Umbilical cord (tissue), 2 donors: ENCODE results near the gene CRHR1. TPM values are rescaled to one million over a fixed set of nuclear protein-coding genes. Genes with fewer than 3 reads are reported as not detected.

Experiments
- DNase-seq: peaks from one replicate; pipeline ENCODE4 v3.0.0-alpha.2; 2015; ENCODE audit warnings: low spot score
- total RNA-seq: library from RNA; depleted of rRNA; stranded (reverse); fragments of >200 nt; gene quantifications from one replicate; pipeline ENCODE4 v1.2.3, GENCODE V29; 2014; ENCODE audit warnings: low replicate concordance; ENCODE audit not compliant: insufficient read depth

CRHR1 gene
- total RNA-seq, 1 donor from 2014 or later, result 3.9 TPM

DNA sequence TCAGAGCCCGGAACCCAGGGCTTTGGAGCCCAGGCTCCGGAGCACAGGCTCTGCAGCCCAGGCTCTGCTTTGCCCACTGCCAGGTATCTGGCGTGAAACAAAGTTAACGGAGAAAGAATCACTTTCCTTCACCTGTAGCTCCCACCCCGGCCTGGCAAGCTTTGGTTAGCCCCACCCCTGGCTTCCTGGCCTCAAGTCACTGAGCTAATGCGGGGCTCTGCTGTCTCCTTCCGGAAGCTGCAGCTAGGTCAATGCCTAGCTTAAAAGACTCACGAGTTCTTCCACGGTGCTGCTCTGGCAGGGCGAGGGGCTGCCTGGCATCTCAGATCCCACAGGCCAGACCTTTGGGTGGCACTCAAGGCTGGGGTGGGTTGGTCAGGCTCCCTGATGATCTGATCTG, 39.5 kb downstream of the CRHR1 start:
- DNase-seq, result no peak

- DNase-seq, result no peak
Measured at GRCh38 chr17:45824475-45824874, 40.4 kb downstream of the CRHR1 start.

DNA sequence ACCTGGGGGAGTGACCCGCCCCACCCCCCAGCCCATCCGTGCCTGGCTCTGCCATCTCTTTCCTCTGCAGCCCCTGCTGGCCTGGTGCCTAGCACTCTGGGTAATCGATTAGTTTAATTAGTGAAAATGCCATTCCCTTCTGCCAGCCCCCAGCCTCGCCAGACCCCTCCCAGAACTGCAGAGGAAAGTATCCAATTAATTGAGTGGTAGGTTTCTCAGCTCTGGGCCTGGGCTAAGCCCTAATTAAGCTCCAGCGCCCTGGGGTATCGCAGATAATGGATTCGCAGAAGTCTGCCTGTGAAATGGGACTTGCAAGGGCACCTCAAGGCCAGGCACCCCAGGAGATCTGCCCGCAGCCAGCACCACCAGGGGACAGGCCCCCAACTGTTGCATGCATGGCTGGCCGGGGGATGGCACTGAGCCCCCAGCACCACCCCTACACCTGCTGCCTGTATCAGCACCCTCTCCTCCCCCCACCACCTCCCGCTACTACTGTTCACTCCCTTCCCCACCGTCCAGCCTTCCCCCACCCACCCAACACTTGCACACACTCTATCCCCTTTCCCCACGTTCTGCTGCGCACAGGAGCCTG, 40.9 kb downstream of the CRHR1 start:
- no peak for DNase-seq

DNA sequence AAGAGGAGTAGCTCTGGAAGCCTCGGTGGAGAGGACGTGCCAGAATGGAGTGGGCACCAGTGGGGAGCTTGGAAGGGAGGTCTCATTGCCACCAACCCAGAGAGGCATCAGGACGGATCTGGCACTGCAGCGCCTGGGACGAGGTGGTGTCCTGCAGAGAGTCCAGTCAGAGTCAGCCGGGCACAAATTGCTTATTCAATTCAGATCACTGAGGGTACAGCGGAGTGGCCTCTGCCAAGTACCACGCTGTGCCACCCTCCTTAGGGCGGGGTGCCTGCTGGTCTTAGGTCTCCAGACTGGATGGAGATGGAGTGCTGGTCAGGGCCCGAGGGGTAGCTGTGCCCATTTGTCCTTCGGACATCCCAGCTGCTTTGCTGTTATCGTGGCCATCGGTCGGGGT, 41.7 kb downstream of the CRHR1 start:
- DNase-seq, result no peak

GRCh38 chr17:45826919-45827588, 42.9 kb downstream of the CRHR1 start:
- no peak for DNase-seq

DNA sequence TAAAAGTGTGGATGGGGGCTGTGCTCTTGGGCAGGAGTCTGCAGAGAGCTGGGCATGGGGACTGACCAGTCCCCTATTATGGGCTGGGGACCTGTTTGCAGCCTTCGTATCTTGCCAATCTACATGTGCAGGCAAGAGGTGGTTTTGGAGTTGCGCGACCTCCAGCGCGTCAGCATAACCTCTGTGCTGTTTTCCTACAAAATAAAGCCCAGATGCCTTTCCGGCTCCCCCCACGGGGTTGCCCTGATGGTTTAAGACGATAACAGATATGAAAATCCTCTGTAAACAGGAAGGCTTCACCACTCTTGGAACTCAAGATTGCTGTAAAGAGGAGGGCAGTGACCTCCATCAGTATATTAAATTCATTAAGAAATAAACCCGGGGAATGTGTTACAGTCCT, 44.1 kb downstream of the CRHR1 start:
- DNase-seq, result no peak

DNA sequence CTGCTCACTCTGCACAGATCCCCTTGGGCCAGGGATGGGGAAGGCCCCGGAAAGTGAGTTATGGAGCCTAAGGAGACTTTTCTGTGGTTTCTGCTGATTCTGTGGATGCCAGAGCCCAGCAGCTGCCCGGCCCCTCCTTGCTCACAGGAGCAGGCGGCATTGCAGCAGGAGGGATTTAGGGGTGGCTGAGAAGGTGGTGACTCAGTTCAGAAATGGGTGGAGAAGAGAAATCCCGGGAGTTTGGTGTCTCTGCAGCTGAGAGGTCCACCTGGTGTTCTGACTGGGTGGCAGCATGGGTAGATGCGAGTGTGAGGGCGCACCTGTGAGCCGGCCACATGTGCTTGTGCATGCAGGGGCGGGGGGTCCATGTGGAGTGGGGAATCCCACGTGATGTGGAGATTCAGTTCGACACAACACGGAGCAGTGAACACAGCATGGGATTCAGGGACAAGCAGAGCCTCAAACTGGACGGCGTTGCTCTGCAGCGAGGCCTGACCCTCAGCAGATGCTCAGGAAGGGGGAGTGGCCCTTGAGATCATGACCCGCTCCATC, 44.5 kb downstream of the CRHR1 start:
- DNase-seq, result peak; percentile 88

GRCh38 chr17:45833920-45834319, 49.8 kb downstream of the CRHR1 start:
- no peak for DNase-seq

- DNase-seq, result no peak
Measured at GRCh38 chr17:45834471-45835396, 50.6 kb downstream of the CRHR1 start.

- DNase-seq, result no peak
Measured at GRCh38 chr17:45835481-45835880, 51.4 kb downstream of the CRHR1 start.

DNA sequence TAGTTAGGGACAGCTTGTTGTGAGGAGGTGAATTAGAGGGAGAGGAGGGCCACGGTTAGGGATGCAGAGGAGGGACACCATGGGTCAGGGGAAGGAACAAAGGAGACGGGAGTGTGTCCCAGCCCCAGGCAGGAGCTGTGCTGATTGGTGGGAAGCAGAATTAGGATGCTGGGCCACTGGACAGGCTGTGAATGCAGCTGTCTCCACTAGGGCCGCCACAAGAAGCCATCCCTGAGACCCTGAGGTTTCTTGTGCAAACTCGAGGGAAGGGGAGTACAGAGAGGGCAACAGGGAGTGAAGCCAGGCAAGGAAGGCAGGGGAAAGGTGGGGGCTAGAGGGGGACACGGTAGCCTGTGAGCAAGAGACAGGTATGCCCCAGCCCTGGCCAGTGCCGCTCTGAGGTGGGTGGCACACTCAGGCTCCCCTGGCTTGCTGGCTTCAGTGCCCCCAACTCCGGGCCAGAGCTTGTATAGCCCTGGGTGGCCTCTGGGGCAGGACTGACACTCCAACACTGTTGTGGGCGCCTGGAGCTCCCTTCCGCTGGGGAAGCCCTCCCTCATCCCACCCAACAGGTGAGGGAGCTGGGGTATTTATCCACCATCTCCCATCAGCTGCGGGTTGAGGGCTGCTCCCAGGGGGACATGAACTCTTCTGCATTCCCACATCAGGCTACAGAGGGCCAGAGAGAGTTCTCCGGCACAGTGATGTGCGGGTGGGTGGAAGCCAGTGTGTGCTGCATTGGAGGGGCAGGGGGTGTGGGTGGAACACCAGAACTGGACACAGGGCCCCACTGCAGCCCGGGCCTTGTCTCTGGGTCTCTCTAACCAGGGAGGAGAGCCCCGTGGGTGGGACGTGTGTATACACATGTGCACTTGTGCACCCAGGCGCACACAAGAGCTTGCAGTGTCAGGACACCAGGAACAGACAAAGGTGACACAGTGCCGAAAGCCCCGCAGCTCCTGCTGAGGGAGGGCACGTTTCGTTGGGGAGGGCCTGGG, 52.2 kb downstream of the CRHR1 start:
- no peak for DNase-seq

DNA sequence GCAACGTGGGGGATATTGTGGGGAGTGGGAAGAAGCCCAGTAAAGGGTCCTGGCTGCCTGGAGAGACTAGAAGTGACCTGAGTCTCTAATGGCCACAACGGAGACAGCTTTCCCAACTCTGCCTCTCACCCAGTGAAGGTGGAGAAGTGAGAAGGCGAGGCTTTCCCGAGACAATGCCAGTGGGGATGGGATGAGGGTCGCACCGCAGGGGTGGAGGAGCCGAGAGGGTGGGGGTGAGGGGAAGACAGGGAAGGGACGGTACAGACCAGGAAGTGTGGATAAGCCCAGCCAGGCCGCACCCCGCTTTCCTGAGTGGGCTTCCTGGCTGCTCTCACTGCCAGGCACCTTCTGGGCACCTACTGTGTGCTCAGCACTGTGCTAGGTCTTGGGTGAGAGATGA, 53.1 kb downstream of the CRHR1 start:
- no peak for DNase-seq

- DNase-seq, result no peak
Measured at GRCh38 chr17:45837603-45838002, 53.5 kb downstream of the CRHR1 start.

DNA sequence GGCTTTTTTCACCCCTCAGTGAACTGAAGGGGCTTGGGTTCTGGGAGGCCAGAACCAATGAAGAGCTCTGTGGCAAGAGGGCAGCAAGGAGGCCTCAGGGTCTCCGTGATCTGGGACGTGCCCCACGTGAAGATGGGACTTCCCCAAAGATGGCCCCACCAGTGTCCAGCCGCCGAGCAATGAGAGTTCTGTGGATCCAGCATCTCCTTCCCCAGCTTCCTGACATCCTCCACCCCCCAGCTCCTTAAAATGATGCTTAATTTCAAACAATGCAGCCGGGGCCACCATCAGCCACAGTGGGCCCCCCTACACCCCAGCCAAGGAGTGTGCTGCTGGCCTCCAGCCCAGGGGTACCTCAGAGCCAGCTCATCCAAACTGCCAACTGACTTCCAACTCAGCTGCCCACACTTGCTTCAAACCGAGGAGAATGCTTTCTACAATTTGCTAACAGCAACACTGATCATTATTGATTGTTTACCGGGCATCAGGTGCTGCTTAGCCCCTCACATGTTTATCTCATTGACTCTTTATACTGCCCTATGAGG, 54.7 kb downstream of the CRHR1 start:
- no peak for DNase-seq

GRCh38 chr17:45839442-45839841, 55.3 kb downstream of the CRHR1 start:
- DNase-seq, result no peak

DNA sequence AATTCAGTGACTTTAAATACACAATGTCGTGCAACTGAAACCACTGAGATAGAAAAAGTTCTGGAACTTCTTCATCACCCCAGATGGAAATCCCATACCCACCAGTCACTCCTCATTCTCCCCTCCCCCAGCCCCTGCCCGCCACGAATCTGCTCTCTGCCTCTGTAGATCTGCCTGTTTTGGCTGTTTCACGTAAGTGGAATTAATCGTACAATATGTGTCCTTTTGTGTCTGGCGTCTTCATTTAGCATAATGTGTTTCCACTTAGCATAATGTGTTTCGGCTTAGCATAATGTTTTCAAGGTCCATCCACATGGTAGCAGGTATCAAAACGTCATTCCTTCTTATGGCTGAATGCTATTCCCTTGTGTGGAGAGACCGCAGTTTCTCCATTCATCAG, 57.1 kb downstream of the CRHR1 start:
- no peak for DNase-seq

GRCh38 chr17:45841883-45842525, 57.9 kb downstream of the CRHR1 start:
- DNase-seq, result no peak

- no peak for DNase-seq
Measured at GRCh38 chr17:45843722-45844121, 59.6 kb downstream of the CRHR1 start.

GRCh38 chr17:45844695-45845375, 60.7 kb downstream of the CRHR1 start, which contains the start of gene SPPL2C:
TSS of gene SPPL2C (plus strand) at chr17:45844881. CDS start at chr17:45844907, 26 bp downstream.
- DNase-seq, result no peak
